Measurements from ENCODE around the gene APPL1.

- TF ChIP-seq, protein P1, sequence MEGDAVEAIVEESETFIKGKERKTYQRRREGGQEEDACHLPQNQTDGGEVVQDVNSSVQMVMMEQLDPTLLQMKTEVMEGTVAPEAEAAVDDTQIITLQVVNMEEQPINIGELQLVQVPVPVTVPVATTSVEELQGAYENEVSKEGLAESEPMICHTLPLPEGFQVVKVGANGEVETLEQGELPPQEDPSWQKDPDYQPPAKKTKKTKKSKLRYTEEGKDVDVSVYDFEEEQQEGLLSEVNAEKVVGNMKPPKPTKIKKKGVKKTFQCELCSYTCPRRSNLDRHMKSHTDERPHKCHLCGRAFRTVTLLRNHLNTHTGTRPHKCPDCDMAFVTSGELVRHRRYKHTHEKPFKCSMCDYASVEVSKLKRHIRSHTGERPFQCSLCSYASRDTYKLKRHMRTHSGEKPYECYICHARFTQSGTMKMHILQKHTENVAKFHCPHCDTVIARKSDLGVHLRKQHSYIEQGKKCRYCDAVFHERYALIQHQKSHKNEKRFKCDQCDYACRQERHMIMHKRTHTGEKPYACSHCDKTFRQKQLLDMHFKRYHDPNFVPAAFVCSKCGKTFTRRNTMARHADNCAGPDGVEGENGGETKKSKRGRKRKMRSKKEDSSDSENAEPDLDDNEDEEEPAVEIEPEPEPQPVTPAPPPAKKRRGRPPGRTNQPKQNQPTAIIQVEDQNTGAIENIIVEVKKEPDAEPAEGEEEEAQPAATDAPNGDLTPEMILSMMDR (IDR thresholded peaks at IDR 0.05) = no peak
- no peak for TF ChIP-seq POLR2A (IDR thresholded peaks at IDR 0.05; ENCODE audit: low read depth)
- no peak for TF ChIP-seq EP300 (IDR thresholded peaks at IDR 0.05)
- TF ChIP-seq POLR2AphosphoS5 (IDR thresholded peaks at IDR 0.05) = no peak
Measured at GRCh38 chr3:57252404-57252803, 24.9 kb downstream of the APPL1 start.

Measured in esophagus muscularis mucosa (tissue), 4 donors.